Osteoblast (primary cell): Measurements from ENCODE around the gene CCL21. TPM values are rescaled to one million over a fixed set of nuclear protein-coding genes. Genes with fewer than 3 reads are reported as not detected.
"Not testable (repeated sequence)": the region's sequence is repeated elsewhere in the genome, so short reads cannot be mapped to it uniquely, and the experiment has no call there.

ENCODE experiments used
- DNase-seq: peaks from one replicate; pipeline ENCODE4 v3.0.0; 2011; ENCODE audit warnings: low spot score, mixed read lengths; ENCODE audit not compliant: insufficient read length; ENCODE audit errors: missing footprints
- H2AFZ ChIP-seq: 2 replicates; pipeline ENCODE4 v1.6.0; 2011; ENCODE audit warnings: mild to moderate bottlenecking, low read length
- H3K27ac ChIP-seq: 2 replicates; pipeline ENCODE4 v1.5.1; 2011; ENCODE audit warnings: mild to moderate bottlenecking, low read depth, low read length, moderate library complexity
- H3K27me3 ChIP-seq: 2 replicates; pipeline ENCODE4 v1.6.0; 2012; ENCODE audit warnings: mild to moderate bottlenecking, control low read depth, inconsistent platforms, low read length, moderate library complexity; ENCODE audit not compliant: insufficient read depth
- H3K36me3 ChIP-seq: 2 replicates; pipeline ENCODE4 v1.5.1; 2011; ENCODE audit warnings: mild to moderate bottlenecking, low read length, control low read depth, moderate library complexity; ENCODE audit not compliant: insufficient read depth
- H3K4me1 ChIP-seq: 2 replicates; pipeline ENCODE4 v1.5.1; 2011; ENCODE audit warnings: mild to moderate bottlenecking, low read length, control low read depth, moderate library complexity; ENCODE audit not compliant: insufficient read depth
- H3K4me2 ChIP-seq: 2 replicates; pipeline ENCODE4 v1.6.0; 2011; ENCODE audit warnings: mild to moderate bottlenecking, low read length; ENCODE audit not compliant: insufficient read depth
- H3K4me3 ChIP-seq: fragments of 200-600 bp; sonication (generic); 3 replicates; pipeline ENCODE4 v1.5.1; 2012; ENCODE audit warnings: mild to moderate bottlenecking, low read length, inconsistent platforms; ENCODE audit not compliant: insufficient read depth
- H3K79me2 ChIP-seq: 2 replicates; pipeline ENCODE4 v1.6.0; 2012; ENCODE audit warnings: mild to moderate bottlenecking, low read length, control low read depth, inconsistent platforms; ENCODE audit not compliant: insufficient read depth
- H3K9me3 ChIP-seq: 2 replicates; pipeline ENCODE4 v1.5.1; 2011; ENCODE audit warnings: low read depth, low read length, control low read depth
- H4K20me1 ChIP-seq: 2 replicates; pipeline ENCODE4 v1.6.0; 2012; ENCODE audit warnings: mild to moderate bottlenecking, low read length, control low read depth; ENCODE audit not compliant: insufficient read depth
- CTCF ChIP-seq: IDR thresholded peaks from 2 replicates; pipeline ENCODE4 v1.5.1; 2011; ENCODE audit warnings: mild to moderate bottlenecking, low read depth, low read length, moderate library complexity; ENCODE audit errors: extremely low read depth
- total RNA-seq: library from RNA; depleted of rRNA; stranded (reverse); fragments of >200 nt; gene quantifications from 2 replicates; pipeline ENCODE4 v1.2.3, GENCODE V29; 2012

Gene CCL21
- total RNA-seq, 1 donor = not detected

DNA sequence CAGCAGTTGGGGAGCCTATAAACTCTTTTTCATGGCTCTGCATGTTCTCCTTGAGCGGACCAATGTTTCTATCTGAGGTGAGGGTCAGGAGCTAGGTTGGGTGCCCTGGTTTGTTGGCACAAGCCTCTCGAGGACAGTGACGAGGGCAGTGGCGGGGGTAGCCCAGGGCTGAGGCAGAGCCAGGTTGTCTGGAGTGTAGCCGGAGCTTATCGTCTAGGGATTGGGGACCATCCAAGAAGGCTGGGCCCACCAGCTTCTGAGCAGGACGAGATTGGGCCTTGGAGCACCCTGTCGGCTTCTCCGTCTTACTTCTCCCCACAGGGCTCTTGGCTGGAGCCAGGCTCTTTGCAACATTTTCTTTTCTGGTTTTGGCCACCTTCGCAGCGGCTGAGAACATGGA, 13.2 kb upstream of the CCL21 start:
- H3K4me3 ChIP-seq = no peak overlapping the region
- no peak overlapping the region for H3K4me2 ChIP-seq
- H3K4me1 ChIP-seq = no peaks in the 10 kb centered on the region
- no peaks in the 10 kb centered on the region for H3K36me3 ChIP-seq
- no peak overlapping the region for H3K27ac ChIP-seq
- no peak overlapping the region for H2AFZ ChIP-seq
- peaks cover 10% of the 10 kb centered on the region for H3K27me3 ChIP-seq
- no peak for TF ChIP-seq CTCF
- no peaks in the 10 kb centered on the region for H4K20me1 ChIP-seq
- no peaks in the 10 kb centered on the region for H3K79me2 ChIP-seq
- no peaks in the 10 kb centered on the region for H3K9me3 ChIP-seq
- no peak for DNase-seq

DNA sequence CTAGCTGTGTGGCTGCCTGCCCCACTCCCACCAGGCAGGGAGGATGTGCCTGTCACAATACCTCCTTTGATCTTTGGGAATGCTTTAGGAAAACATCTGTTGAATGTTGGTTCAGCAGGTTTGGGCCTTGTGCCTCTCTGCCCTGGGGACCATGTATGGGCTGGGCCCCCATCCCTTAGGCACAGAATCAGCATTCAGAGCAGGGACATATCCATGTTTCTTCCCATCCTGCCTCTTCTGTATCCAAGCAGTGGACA, 9.8 kb upstream of the CCL21 start:
- not testable (repeated sequence) for H3K27me3 ChIP-seq, H4K20me1 ChIP-seq, H3K4me2 ChIP-seq, H3K4me3 ChIP-seq, DNase-seq, H3K9me3 ChIP-seq, H3K27ac ChIP-seq, H3K4me1 ChIP-seq, H3K79me2 ChIP-seq, H2AFZ ChIP-seq, H3K36me3 ChIP-seq

- TF ChIP-seq CTCF = no peak
- Histone ChIP-seq H2AFZ (no peak overlapping the region), H3K4me1 (no peaks in the 10 kb centered on the region), H3K9me3 (no peaks in the 10 kb centered on the region), H3K79me2 (no peaks in the 10 kb centered on the region), H4K20me1 (no peaks in the 10 kb centered on the region), H3K4me2 (no peak overlapping the region), H3K4me3 (no peak overlapping the region), H3K36me3 (no peaks in the 10 kb centered on the region), H3K27me3 (peaks cover 6% of the 10 kb centered on the region), H3K27ac (no peak overlapping the region)
- no peak for DNase-seq
Measured at GRCh38 chr9:34719021-34719768, 9.3 kb upstream of the CCL21 start.

GRCh38 chr9:34717996-34718614, 8.2 kb upstream of the CCL21 start:
- Histone ChIP-seq H3K4me1 (no peaks in the 10 kb centered on the region), H4K20me1 (no peaks in the 10 kb centered on the region), H2AFZ (no peak overlapping the region), H3K27ac (no peak overlapping the region), H3K27me3 (peaks cover 7% of the 10 kb centered on the region), H3K79me2 (no peaks in the 10 kb centered on the region), H3K36me3 (no peaks in the 10 kb centered on the region), H3K4me3 (no peak overlapping the region), H3K4me2 (no peak overlapping the region), H3K9me3 (no peaks in the 10 kb centered on the region)
- TF ChIP-seq CTCF = no peak
- DNase-seq = no peak
